Gastroesophageal sphincter (tissue), 4 donors: Measurements from ENCODE around the gene POU2AF1. TPM values are rescaled to one million over a fixed set of nuclear protein-coding genes. Genes with fewer than 3 reads are reported as not detected.

Experiments used
- ATAC-seq: fragments of 150-250 bp; one replicate; pipeline ENCODE4 v1.9.1; 2016; ENCODE audit warnings: mild to moderate bottlenecking, moderate library complexity
- H3K27ac ChIP-seq, 4 donors: fragments of 200-600 bp; sonication (generic) in 3 of 4; 1 replicate in 3 of 4; 2 replicates in 1 of 4; pipeline ENCODE4 v1.5.1; 2016 to 2019
- H3K27me3 ChIP-seq: fragments of 200-600 bp; sonication (generic); one replicate; pipeline ENCODE4 v1.5.1; 2019
- H3K36me3 ChIP-seq, 2 donors: fragments of 200-600 bp; sonication (generic); one replicate each; pipeline ENCODE4 v1.5.1; 2019; ENCODE audit warnings: control low read depth in 1 of 2
- H3K4me1 ChIP-seq, 3 donors: fragments of 200-600 bp; sonication (generic); 1 replicate in 2 of 3; 2 replicates in 1 of 3; pipeline ENCODE4 v1.5.1; 2016 to 2019; ENCODE audit warnings: control low read depth in 2 of 3
- H3K4me3 ChIP-seq, 2 donors: fragments of 200-600 bp; sonication (generic); one replicate each; pipeline ENCODE4 v1.5.1; 2019; ENCODE audit warnings: mild to moderate bottlenecking in 1 of 2, moderate library complexity in 1 of 2
- H3K9me3 ChIP-seq, 3 donors: fragments of 200-600 bp; sonication (generic); one replicate each; pipeline ENCODE4 v1.5.1; 2017 to 2019; ENCODE audit warnings: control low read depth in 2 of 3
- EP300 ChIP-seq: sonication (generic); formaldehyde crosslinking; IDR thresholded peaks from one replicate; pipeline ENCODE4 v1.6.1; 2017; ENCODE audit warnings: antibody characterized with exemption, mild to moderate bottlenecking
- POLR2A ChIP-seq, 2 donors: fragments of 450-650 bp; IDR thresholded peaks; one replicate each; pipeline ENCODE4 v1.6.1; 2017; ENCODE audit warnings: antibody characterized with exemption in 2 of 2, mild to moderate bottlenecking in 2 of 2, moderate library complexity in 1 of 2
- POLR2AphosphoS5 ChIP-seq: sonication (generic); formaldehyde crosslinking; IDR thresholded peaks from one replicate; pipeline ENCODE4 v1.6.1; 2017; ENCODE audit warnings: antibody characterized with exemption
- WGBS, 2 donors: methylation state at CpG; one replicate each; pipeline ENCODE4 v1.1.5; 2018; ENCODE audit warnings: low coverage in 1 of 2; 5-methylcytosine and 5-hydroxymethylcytosine counted together
- total RNA-seq, 4 donors: library from RNA; depleted of rRNA; stranded (reverse); fragments of >200 nt; gene quantifications; one replicate each; pipeline ENCODE4 v1.1.0, GENCODE V29; 2016
- TF ChIP-seq, protein P1 (sequence below), 4 experiments: fragments of 200-600 bp in 2 of 4; fragments of 450-650 bp in 2 of 4; sonication (generic) in 1 of 4; IDR thresholded peaks; one replicate each; pipeline ENCODE4 v1.5.1; 2017 to 2019; ENCODE audit warnings: antibody characterized with exemption in 4 of 4, mild to moderate bottlenecking in 2 of 4, moderate library complexity in 2 of 4

Gene POU2AF1
- total RNA-seq, 4 donors from 2014 or later, result 0.10 TPM; not detected in 3

DNA sequence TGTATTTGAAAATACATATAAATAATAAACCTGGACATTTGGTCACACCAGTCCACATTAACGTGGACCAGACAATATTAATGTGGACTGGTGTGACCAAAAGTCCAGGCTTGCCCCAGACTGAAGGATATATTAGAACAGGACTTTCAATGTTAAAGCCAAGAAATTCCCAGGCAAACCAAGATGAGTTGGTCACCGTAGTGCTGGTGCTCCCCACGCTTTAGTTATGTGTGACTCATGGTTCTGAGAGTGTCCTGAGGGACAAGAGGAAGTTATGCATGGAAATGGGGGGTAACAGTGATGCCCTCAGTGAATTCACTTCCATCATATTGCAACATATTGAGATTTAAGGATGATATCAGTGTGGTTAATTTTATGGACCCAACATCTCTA is 31.4 kb downstream of the POU2AF1 start:
- no peaks in the 10 kb centered on the region for H3K36me3 ChIP-seq
- no peaks in the 10 kb centered on the region for H3K27me3 ChIP-seq
- H3K9me3 ChIP-seq, result no peaks in the 10 kb centered on the region
- 50 to 51% methylated on average over 3 of the region's 3 CpGs for WGBS, 2 donors
- H3K4me3 ChIP-seq, result no peak overlapping the region
- H3K27ac ChIP-seq, result peak overlapping the region in 2 of 4 donors; percentile 30 to 36
- peaks cover 0 to 11% (median 0%) of the 10 kb centered on the region in 3 donors for H3K4me1 ChIP-seq
- ATAC-seq, result peak; percentile 56
- TF ChIP-seq EP300 (no peak), POLR2A (IDR thresholded peaks at IDR 0.05) (no peak), POLR2AphosphoS5 (no peak)
- TF ChIP-seq, protein P1, sequence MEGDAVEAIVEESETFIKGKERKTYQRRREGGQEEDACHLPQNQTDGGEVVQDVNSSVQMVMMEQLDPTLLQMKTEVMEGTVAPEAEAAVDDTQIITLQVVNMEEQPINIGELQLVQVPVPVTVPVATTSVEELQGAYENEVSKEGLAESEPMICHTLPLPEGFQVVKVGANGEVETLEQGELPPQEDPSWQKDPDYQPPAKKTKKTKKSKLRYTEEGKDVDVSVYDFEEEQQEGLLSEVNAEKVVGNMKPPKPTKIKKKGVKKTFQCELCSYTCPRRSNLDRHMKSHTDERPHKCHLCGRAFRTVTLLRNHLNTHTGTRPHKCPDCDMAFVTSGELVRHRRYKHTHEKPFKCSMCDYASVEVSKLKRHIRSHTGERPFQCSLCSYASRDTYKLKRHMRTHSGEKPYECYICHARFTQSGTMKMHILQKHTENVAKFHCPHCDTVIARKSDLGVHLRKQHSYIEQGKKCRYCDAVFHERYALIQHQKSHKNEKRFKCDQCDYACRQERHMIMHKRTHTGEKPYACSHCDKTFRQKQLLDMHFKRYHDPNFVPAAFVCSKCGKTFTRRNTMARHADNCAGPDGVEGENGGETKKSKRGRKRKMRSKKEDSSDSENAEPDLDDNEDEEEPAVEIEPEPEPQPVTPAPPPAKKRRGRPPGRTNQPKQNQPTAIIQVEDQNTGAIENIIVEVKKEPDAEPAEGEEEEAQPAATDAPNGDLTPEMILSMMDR (IDR thresholded peaks at IDR 0.05), result no peak

DNA sequence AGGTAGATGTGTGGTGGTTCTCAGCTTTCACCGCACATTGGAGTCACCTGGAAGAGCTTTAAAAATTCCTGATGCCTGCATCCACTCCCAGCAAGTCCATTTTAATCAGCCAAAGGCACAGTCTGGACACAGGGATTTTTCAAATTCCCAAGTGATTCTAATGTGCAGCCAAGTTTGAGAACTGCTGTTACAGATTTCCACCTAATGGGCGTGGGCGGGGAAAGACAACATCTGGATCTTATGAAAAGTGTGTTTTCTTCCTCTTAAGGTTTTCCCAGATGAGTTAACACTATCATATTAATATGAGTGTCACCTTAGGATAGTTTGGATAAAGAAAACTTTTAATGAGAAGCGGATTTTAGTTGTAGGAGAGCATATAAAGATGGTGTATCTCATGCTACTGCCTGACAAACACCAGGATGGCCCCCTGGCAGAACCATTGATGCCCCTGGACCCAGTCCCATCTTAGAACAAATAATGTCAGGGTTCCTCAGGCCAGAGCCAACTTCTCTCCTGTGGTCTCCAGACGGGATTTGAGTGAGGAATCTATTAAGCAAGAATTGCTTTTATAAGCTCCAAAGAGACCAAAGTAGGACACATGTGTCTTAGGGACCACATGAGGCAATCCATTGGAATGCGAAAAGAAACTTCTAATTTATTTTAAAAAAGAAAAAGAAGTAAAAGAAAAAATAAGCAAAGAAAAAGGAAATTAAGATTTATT is 31.9 kb downstream of the POU2AF1 start:
- no peaks in the 10 kb centered on the region for H3K36me3 ChIP-seq
- no peaks in the 10 kb centered on the region for H3K27me3 ChIP-seq
- ATAC-seq, result peak; percentile 78
- H3K4me1 ChIP-seq, result peaks cover 0 to 11% (median 0%) of the 10 kb centered on the region in 3 donors
- H3K9me3 ChIP-seq, result no peaks in the 10 kb centered on the region
- TF ChIP-seq, protein P1 (IDR thresholded peaks at IDR 0.05), result no peak
- TF ChIP-seq EP300, result no peak
- no peak for TF ChIP-seq POLR2A (IDR thresholded peaks at IDR 0.05)
- no peak for TF ChIP-seq POLR2AphosphoS5
- H3K4me3 ChIP-seq, result no peak overlapping the region
- peak overlapping the region in 2 of 4 donors; percentile 30 to 36 for H3K27ac ChIP-seq
- whole genome bisulfite sequencing, 2 donors, result 39 to 52% methylated on average over 4 to 6 of the region's 6 CpGs

DNA sequence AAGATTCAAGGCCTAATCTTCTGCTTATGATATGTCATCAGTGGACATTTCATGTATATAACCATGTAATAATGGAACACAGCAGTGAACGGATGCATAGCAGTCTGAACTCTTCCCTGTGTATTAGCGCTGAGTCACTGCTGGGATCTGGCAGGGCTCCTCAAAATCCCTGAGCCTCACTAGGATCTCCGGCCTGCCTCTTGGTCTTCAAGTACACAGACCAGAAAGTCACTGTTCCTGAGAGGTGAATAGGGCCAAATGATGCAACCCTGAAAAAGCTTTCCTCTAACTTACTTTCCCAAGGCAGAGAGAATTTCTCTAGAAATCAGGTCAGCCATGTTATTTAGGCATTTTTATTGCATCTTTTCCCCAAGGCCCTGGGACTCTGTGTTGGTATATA is 35.0 kb downstream of the POU2AF1 start:
- peaks cover 0 to 11% (median 0%) of the 10 kb centered on the region in 3 donors for H3K4me1 ChIP-seq
- no peak overlapping the region for H3K4me3 ChIP-seq
- peak; percentile 86 for ATAC-seq
- TF ChIP-seq POLR2AphosphoS5, result peak; percentile 36
- no peak for TF ChIP-seq EP300
- no peaks in the 10 kb centered on the region for H3K27me3 ChIP-seq
- peak overlapping the region in 1 of 4 donors; percentile 36 for H3K27ac ChIP-seq
- WGBS, 2 donors, result 15 to 19% methylated on average over 3 of the region's 3 CpGs
- H3K36me3 ChIP-seq, result no peaks in the 10 kb centered on the region
- peaks cover 0 to 3% (median 0%) of the 10 kb centered on the region in 3 donors for H3K9me3 ChIP-seq

DNA sequence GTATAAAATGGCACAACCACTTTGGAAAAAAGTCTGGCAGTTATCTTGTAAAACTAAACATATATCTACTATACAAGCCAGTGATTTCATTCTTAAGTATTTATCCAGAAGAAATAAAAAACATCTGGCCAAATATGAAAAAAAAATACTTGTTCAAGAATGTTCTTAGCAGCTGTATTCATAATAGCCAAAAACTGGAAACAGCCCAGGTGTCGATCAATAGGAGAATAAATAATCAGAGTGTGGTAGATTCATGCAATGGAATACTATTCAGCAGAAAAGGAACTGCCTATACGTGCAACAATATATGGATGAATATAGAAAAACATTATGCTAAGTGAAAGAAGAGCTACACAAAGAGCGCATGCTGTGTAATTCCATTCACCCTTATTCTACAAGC is 36.7 kb downstream of the POU2AF1 start:
- 70 to 90% methylated on average over 3 of the region's 3 CpGs for WGBS, 2 donors
- Histone ChIP-seq H3K9me3 (peaks cover 0 to 3% (median 0%) of the 10 kb centered on the region in 3 donors), H3K27ac (no peak overlapping the region), H3K4me1 (peaks cover 0 to 11% (median 0%) of the 10 kb centered on the region in 3 donors), H3K4me3 (no peak overlapping the region), H3K27me3 (no peaks in the 10 kb centered on the region), H3K36me3 (no peaks in the 10 kb centered on the region)
- TF ChIP-seq POLR2A (IDR thresholded peaks at IDR 0.05) (no peak), POLR2AphosphoS5 (no peak), EP300 (no peak)
- TF ChIP-seq, protein P1 (IDR thresholded peaks at IDR 0.05), result no peak
- ATAC-seq, result no peak

DNA sequence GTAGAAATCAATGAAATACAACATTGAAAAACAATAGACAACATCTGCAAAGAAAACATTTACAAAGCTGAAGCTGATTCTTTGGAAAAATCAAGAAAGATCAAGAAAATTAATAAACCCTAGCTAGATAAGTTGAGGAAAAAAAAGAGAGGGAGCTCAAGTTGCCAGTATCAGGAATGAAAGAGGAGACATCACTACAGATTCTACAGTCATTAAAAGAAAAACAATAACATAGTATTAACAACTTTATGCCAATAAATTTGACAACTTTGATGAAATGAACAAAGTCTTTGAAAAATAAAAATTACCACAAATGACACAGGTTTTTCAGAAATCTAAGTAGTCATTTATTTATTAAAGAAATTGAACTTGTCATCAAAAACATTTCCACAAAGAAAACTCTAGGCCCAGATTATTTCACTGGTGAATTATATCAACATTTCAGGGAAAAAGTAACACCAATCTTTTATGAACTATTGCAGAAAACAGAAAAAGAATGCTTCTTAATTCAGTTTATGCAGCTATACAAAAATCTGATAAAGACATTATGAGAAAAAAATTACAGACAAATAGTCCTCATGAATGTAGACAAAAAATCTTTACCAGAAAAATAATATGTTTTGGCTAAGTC is 39.2 kb downstream of the POU2AF1 start:
- Histone ChIP-seq H3K27ac (no peak overlapping the region), H3K27me3 (no peaks in the 10 kb centered on the region), H3K4me1 (peaks cover 0 to 13% (median 0%) of the 10 kb centered on the region in 3 donors), H3K4me3 (no peak overlapping the region), H3K36me3 (no peaks in the 10 kb centered on the region), H3K9me3 (peaks cover 0 to 3% (median 0%) of the 10 kb centered on the region in 3 donors)
- TF ChIP-seq, protein P1 (IDR thresholded peaks at IDR 0.05), result no peak
- TF ChIP-seq EP300 (no peak), POLR2A (IDR thresholded peaks at IDR 0.05) (no peak), POLR2AphosphoS5 (no peak)
- no peak for ATAC-seq
